PFSK-1 (cell line): ENCODE measurements around the gene PRPF19.

Experiments used
- POLR2AphosphoS5 ChIP-seq: IDR thresholded peaks from 2 replicates; pipeline ENCODE4 v1.6.1; 2012; ENCODE audit warnings: low read depth, mild to moderate bottlenecking, control low read depth, low read length, moderate library complexity
- SIN3A ChIP-seq: IDR thresholded peaks from 2 replicates; pipeline ENCODE4 v1.6.1; 2012; ENCODE audit warnings: mild to moderate bottlenecking, low read length, moderate library complexity, borderline replicate concordance; ENCODE audit not compliant: insufficient read depth

- TF ChIP-seq POLR2AphosphoS5 = no peak
- TF ChIP-seq SIN3A = no peak
Measured at GRCh38 chr11:60851327-60852104, 54.9 kb downstream of the PRPF19 start.
